ENCODE measurements around the gene B9D1.

The B9D1 gene

GRCh38 chr17:19382531-19383444 is 20.3 kb upstream of the B9D1 start:
- H3K4me3 Mint-ChIP-seq = no peak overlapping the region
- H3K27me3 Mint-ChIP-seq = peaks cover 2% of the 10 kb centered on the region
- peaks cover 7% of the 10 kb centered on the region for H3K36me3 Mint-ChIP-seq
- no peaks in the 10 kb centered on the region for H3K9me3 Mint-ChIP-seq (ENCODE audit: low read depth)
- no peak overlapping the region for H3K27ac Mint-ChIP-seq
- peaks cover 10% of the 10 kb centered on the region for H3K4me1 Mint-ChIP-seq (ENCODE audit: low read depth)

- H3K9me3 Mint-ChIP-seq (ENCODE audit: low read depth) = no peaks in the 10 kb centered on the region
- peaks cover 12% of the 10 kb centered on the region for H3K4me1 Mint-ChIP-seq (ENCODE audit: low read depth)
- H3K27me3 Mint-ChIP-seq = peaks cover 2% of the 10 kb centered on the region
- no peak overlapping the region for H3K4me3 Mint-ChIP-seq
- peaks cover 7% of the 10 kb centered on the region for H3K36me3 Mint-ChIP-seq
- H3K27ac Mint-ChIP-seq = no peak overlapping the region
Measured at GRCh38 chr17:19381741-19382444, 19.4 kb upstream of the B9D1 start.

DNA sequence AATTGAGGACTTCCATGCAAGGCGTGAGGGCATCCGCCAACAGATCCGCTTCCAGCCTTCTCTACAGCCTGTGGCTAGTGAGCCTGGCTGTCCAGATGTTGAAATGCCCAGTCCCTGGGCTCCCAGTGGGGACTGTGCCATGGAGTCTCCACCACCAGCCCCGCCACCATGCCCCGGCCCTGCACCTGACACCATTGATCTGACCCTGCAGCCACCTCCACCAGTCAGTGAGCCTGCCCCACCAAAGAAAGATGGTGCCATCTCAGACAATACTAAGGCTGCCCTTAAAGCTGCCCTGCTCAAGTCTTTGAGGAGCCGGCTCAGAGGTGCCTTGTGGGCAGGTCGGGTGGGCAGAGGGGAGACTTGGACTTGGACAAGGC is 18.8 kb upstream of the B9D1 start:
- Mint-ChIP-seq H3K27me3 (peaks cover 1% of the 10 kb centered on the region), H3K27ac (no peak overlapping the region), H3K9me3 (ENCODE audit: low read depth) (no peaks in the 10 kb centered on the region), H3K36me3 (peaks cover 7% of the 10 kb centered on the region), H3K4me1 (ENCODE audit: low read depth) (peaks cover 14% of the 10 kb centered on the region), H3K4me3 (no peak overlapping the region)

DNA sequence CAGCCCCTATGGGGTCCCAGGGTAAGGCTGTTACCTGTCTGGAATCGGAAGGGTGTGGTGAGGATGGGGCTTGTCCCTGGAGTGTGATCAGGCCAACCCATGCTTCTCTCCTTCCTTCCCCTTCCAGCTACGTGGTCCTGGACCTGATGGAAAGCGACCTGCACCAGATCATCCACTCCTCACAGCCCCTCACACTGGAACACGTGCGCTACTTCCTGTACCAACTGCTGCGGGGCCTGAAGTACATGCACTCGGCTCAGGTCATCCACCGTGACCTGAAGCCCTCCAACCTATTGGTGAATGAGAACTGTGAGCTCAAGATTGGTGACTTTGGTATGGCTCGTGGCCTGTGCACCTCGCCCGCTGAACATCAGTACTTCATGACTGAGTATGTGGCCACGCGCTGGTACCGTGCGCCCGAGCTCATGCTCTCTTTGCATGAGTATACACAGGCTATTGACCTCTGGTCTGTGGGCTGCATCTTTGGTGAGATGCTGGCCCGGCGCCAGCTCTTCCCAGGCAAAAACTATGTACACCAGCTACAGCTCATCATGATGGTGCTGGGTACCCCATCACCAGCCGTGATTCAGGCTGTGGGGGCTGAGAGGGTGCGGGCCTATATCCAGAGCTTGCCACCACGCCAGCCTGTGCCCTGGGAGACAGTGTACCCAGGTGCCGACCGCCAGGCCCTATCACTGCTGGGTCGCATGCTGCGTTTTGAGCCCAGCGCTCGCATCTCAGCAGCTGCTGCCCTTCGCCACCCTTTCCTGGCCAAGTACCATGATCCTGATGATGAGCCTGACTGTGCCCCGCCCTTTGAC is 18.2 kb upstream of the B9D1 start:
- no peak overlapping the region for H3K4me3 Mint-ChIP-seq
- H3K4me1 Mint-ChIP-seq (ENCODE audit: low read depth) = peaks cover 12% of the 10 kb centered on the region
- peaks cover 7% of the 10 kb centered on the region for H3K36me3 Mint-ChIP-seq
- no peaks in the 10 kb centered on the region for H3K9me3 Mint-ChIP-seq (ENCODE audit: low read depth)
- no peaks in the 10 kb centered on the region for H3K27me3 Mint-ChIP-seq
- no peak overlapping the region for H3K27ac Mint-ChIP-seq

DNA sequence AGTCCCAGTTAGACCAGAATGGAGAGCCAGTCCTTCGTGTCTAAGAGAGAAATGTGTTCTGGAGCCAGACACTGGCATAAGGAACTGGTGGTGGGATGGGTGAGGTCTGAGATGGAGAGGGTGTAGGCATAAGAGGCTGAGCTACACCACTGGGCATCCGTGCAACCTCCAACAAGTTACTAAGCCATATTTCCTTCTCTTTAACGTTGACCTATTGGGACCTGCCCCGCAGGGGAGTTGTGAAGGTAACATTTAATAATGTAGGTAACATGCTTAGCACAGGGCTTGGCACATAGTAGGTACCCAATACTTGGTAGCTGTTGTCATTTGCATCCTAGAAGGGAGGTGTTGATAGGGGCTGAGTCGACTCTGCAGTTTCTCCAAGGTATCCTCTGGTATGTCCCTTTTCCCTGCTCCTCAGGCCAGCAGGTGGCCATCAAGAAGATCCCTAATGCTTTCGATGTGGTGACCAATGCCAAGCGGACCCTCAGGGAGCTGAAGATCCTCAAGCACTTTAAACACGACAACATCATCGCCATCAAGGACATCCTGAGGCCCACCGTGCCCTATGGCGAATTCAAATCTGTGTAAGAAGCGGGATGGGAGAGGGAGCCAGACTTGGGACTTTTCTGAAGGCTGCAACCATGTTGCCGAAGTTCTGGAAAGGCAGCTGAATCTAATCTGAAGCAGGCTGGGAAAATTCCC is 17.0 kb upstream of the B9D1 start:
- no peaks in the 10 kb centered on the region for H3K27me3 Mint-ChIP-seq
- peak overlapping the region; percentile 75 for H3K4me3 Mint-ChIP-seq
- H3K27ac Mint-ChIP-seq = peak overlapping the region; percentile 50
- no peaks in the 10 kb centered on the region for H3K9me3 Mint-ChIP-seq (ENCODE audit: low read depth)
- H3K4me1 Mint-ChIP-seq (ENCODE audit: low read depth) = peaks cover 12% of the 10 kb centered on the region
- peaks cover 6% of the 10 kb centered on the region for H3K36me3 Mint-ChIP-seq

GRCh38 chr17:19378416-19379360 is 16.2 kb upstream of the B9D1 start, which contains the start of gene MAPK7:
Gene MAPK7, plus strand, starts transcription at chr17:19378498. Its CDS starts 403 bp downstream, at chr17:19378901.
- Mint-ChIP-seq H3K9me3 (ENCODE audit: low read depth) (no peaks in the 10 kb centered on the region), H3K27me3 (no peaks in the 10 kb centered on the region), H3K36me3 (peaks cover 2% of the 10 kb centered on the region), H3K27ac (peak within 1 kb of the TSS; percentile 98), H3K4me3 (peak within 1 kb of the TSS; percentile 100), H3K4me1 (ENCODE audit: low read depth) (peaks cover 9% of the 10 kb centered on the region)

- peak overlapping the region; percentile 98 for H3K27ac Mint-ChIP-seq
- H3K9me3 Mint-ChIP-seq (ENCODE audit: low read depth) = no peaks in the 10 kb centered on the region
- H3K36me3 Mint-ChIP-seq = peaks cover 2% of the 10 kb centered on the region
- H3K4me1 Mint-ChIP-seq (ENCODE audit: low read depth) = peaks cover 9% of the 10 kb centered on the region
- H3K27me3 Mint-ChIP-seq = no peaks in the 10 kb centered on the region
- peak overlapping the region; percentile 100 for H3K4me3 Mint-ChIP-seq
Measured at GRCh38 chr17:19377602-19378415, 15.3 kb upstream of the B9D1 start.

- Mint-ChIP-seq H3K36me3 (peaks cover 2% of the 10 kb centered on the region), H3K4me1 (ENCODE audit: low read depth) (peaks cover 11% of the 10 kb centered on the region), H3K27ac (peak overlapping the region; percentile 98), H3K27me3 (no peaks in the 10 kb centered on the region), H3K9me3 (ENCODE audit: low read depth) (no peaks in the 10 kb centered on the region), H3K4me3 (peak overlapping the region; percentile 100)
Measured at GRCh38 chr17:19376811-19377210, 14.3 kb upstream of the B9D1 start.

DNA sequence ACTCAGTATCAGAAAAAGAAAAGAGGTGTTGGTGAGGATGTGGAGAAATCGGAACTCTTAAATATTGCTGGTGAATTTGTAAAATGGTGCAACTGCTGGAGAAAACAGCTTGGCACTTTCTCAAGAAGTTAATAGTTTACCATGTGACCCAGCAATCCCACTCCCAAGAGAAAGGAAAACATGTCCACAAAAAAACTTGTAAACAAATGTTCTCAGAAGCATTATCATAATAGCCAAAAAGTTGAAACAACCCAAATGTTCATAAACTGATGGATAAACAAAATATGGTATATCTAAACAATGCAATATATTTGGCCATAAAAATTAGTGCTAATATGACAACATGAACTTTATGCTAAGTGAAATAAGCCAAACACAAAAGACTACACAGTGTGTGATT is 13.2 kb upstream of the B9D1 start:
- no peaks in the 10 kb centered on the region for H3K27me3 Mint-ChIP-seq
- no peaks in the 10 kb centered on the region for H3K9me3 Mint-ChIP-seq (ENCODE audit: low read depth)
- peak overlapping the region; percentile 68 for H3K4me3 Mint-ChIP-seq
- H3K36me3 Mint-ChIP-seq = peaks cover 2% of the 10 kb centered on the region
- H3K27ac Mint-ChIP-seq = no peak overlapping the region
- peaks cover 18% of the 10 kb centered on the region for H3K4me1 Mint-ChIP-seq (ENCODE audit: low read depth)

DNA sequence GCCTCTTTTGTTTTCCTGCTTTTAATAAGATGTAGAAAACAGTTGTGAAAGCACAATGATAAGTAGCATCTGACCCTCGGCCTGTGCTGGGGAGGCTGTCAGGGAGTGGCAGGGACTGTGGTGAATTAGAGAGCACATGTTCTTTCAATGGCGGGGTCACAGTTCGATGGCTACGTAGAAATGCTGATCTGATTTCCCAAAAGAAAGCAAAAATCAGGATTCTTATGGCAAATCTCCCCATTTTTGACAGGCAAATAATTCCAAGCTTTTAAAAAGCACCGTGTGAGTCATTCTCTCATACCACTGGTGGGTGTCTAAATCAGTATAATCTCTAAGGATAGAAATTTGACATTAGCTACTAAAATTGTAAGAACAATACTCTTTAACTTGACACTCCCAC is 11.6 kb upstream of the B9D1 start:
- H3K27me3 Mint-ChIP-seq = no peaks in the 10 kb centered on the region
- no peaks in the 10 kb centered on the region for H3K36me3 Mint-ChIP-seq
- no peak overlapping the region for H3K27ac Mint-ChIP-seq
- no peaks in the 10 kb centered on the region for H3K9me3 Mint-ChIP-seq (ENCODE audit: low read depth)
- H3K4me1 Mint-ChIP-seq (ENCODE audit: low read depth) = peaks cover 30% of the 10 kb centered on the region
- H3K4me3 Mint-ChIP-seq = no peak overlapping the region

- no peaks in the 10 kb centered on the region for H3K9me3 Mint-ChIP-seq (ENCODE audit: low read depth)
- no peaks in the 10 kb centered on the region for H3K27me3 Mint-ChIP-seq
- H3K4me3 Mint-ChIP-seq = no peak overlapping the region
- H3K27ac Mint-ChIP-seq = no peak overlapping the region
- peaks cover 34% of the 10 kb centered on the region for H3K4me1 Mint-ChIP-seq (ENCODE audit: low read depth)
- H3K36me3 Mint-ChIP-seq = no peaks in the 10 kb centered on the region
Measured at GRCh38 chr17:19372866-19373504, 10.5 kb upstream of the B9D1 start.

DNA sequence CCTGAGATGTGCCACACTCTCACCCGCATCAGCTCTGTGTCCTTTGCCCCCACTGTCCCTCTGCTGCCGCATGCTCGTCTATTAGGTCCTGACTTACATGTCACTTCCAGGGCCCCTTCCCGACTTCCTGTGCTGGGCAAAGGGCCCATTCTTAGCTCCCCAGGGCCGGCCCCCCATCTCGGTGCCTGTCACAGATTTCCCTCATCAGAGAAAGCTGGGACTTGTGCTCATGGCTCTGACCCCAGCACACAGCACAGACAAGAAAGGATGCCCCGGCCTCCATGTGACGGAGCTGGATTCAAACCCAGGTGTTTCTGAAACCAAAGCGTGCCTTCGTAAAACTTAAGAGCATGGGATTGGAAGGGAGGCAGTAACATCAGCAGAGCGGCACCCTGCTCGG is 9.9 kb upstream of the B9D1 start:
- H3K27ac Mint-ChIP-seq = no peak overlapping the region
- no peaks in the 10 kb centered on the region for H3K27me3 Mint-ChIP-seq
- H3K36me3 Mint-ChIP-seq = no peaks in the 10 kb centered on the region
- peaks cover 33% of the 10 kb centered on the region for H3K4me1 Mint-ChIP-seq (ENCODE audit: low read depth)
- no peaks in the 10 kb centered on the region for H3K9me3 Mint-ChIP-seq (ENCODE audit: low read depth)
- no peak overlapping the region for H3K4me3 Mint-ChIP-seq

Measured in activated naive CD8-positive, alpha-beta T cell (primary cell).